Esophagus mucosa (tissue), 1 donor: ENCODE results near the gene PPP4R3A. TPM values are rescaled to one million over a fixed set of nuclear protein-coding genes. Genes with fewer than 3 reads are reported as not detected.
"Not testable (repeated sequence)": the region's sequence is repeated elsewhere in the genome, so short reads cannot be mapped to it uniquely, and the experiment has no call there.

Source experiments
- ATAC-seq: fragments of 200-7000 bp; cut with Tn5 transposase; one replicate; pipeline ENCODE4 v1.9.1; 2020
- total RNA-seq: library from RNA; stranded (reverse); gene quantifications from one replicate; pipeline ENCODE4 v1.2.4, GENCODE V29; 2023
- donor health status: DM: yes; HTN: yes; CAD: no.

Gene PPP4R3A
- total RNA-seq, 1 donor from 2014 or later, result 49.7 TPM

DNA sequence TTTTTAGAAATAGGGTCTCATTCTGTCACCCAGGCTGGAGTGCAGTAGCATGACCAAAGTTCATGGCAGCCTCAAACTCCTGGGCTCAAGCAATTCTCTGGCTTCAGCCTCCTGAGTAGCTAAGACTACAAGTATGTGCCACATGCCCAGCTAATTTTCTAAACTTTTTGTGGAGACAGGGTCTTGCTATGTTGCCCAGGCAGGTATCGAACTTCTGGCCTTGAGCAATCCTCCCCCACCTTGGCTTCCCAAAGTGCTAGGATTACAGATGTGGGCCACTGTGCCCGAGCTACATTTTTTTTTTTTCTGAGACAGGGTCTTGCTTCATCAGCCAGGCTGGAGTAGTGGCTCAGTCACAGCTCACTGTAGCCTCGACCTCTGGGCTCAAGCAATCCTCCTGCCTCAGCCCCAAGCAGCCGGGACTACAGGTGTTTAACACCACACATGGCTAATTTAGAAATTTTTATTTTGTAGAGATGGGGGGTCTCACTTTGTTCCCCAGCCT, 7.1 kb downstream of the PPP4R3A start:
- ATAC-seq, result no peak

DNA sequence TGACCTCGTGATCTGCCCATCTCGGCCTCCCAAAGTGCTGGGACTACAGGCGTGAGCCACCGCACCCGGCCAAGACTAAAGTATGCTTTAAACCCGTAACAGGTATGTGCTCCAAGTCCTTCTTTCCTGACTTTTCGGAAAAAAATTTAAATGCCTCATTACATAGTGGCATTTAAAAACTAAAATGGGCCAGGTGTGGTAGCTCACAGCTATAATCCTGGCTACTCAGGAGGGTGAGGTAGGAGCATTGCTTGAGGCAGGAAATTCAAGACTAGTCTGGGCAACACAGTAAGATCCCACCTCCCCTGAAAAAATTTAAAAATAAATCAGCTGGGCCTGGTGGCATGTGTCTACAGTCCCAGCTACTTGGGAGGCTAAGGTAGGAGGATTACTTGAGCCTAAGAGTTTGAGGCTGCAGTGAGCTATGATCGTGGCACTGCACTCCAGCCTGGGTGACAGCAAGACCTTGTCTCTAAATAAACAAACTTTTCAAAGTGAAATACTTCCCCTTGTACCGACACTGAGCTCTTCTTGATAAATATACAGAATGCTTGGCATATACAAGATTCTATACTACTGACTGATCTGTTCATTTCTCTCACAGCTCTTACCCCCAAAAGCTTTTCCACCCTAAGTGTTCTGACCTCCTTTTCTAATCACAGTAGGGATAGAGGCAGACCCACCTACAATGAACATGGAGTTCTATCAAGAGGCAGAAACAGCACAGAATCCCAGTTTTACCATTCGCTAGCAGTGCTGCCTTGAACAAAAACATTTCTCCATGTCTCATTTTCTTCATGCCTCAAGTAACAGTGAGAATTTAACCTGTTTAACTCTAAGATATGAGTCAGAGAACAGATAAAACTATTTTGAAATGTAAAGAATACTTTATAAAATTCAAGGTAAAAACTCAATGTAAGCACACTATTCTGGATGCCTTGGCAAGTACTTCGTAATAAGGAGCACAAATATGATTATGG, 7.9 kb downstream of the PPP4R3A start:
- no peak for ATAC-seq

DNA sequence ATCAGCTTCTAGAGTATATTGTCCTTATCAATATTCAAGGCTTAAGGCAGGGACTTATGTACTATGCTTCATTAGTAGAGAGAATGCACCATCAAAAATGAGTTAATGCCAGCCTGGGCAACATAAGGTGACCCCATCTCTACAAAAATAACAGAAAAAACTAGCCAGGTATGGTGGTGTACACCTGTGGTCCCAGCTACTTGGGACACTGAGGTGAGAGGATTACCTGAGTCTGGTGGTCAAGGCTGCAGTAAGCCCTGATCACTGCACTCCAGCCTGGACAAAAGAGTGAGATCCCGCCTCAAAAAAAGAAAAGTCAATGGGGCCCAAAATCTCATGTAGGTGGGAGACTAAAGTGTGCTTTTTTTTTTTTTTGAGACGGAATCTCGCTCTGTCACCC, 8.8 kb downstream of the PPP4R3A start:
- no peak for ATAC-seq

DNA sequence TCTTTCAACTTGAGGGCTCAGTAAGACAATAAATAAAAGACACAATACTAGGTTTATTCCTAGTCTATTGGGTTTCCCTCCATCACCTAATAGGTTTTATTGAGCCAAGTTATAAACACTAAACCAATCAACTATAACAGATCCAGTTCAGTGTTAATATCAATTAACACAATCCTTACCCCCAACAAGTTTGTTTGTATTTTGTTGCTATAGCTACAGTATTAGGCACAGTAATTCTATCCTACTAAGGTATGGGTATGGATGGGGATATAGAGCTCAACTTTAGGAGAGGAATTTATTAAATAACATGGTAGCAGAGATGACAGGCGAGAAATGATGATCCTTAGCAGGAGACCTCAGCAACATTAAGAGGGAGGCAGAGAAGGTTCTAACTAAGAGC, 13.3 kb downstream of the PPP4R3A start:
- ATAC-seq, result no peak

DNA sequence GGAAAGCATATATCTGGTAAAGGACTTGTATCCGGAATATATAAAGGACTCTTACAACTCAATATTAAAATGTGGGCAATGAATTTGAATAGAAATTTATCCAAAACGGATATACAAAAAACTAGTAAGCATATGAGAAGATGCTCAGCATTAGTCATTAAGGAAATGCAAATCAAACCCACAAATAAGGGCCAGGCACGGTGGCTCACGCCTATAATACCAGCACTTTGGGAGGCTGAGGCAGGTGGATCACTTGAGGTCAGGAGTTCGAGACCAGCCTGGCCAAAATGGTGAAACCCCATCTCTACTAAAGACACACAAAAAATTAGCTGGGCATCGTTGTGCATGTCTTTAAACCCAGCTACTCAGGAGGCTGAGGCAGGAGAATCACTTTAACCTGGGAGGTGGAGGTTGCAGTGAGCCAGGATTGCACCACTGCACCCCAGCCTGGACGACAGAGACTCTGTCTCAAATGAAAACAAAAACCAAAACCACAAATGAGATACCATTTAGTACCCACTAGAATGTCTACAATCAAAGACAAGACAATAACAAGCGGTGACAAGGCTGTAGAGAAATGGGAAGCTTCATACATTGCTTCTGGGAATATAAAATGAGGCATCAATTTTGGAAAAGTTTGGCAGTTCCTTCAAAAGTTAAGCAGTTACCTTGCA, 15.6 kb downstream of the PPP4R3A start:
- not testable (repeated sequence) for ATAC-seq

DNA sequence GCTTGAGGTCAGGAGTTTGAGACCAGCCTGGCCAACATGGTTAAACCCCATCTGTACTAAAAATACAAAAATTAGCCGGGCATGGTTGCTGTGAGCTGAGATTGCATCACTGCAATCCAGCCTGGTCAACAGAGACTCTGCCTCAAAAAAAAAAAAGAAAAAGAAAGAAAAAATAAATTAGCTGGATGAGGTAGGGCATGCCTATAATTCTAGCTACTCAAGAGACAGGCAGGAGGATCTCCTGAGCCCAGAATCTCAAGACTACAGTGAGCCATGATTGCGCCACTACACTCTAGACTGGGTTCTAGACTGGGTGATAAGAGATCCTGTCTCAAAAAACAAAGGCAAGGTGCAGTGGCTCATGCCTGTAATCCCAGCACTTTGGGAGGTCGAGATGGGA, 16.9 kb downstream of the PPP4R3A start:
- no peak for ATAC-seq

DNA sequence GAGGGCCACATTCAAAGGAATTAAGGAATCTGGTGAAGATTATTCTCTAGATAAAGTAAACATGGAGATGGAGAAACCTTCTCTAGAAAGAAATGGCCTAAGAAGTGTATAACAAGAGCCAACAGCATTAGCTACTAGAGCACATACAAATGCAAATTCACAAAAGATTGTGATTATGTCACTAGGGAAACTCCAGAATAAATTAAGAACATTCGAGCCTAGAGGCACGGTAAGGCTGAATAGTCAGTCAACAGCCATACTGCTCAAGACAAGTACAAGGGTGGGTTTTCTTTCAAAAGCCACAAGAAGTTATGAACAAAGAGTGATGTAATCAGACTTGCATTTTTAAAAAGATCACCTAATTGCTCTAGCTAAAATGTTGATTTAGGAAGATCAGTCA, 25.4 kb downstream of the PPP4R3A start:
- no peak for ATAC-seq

DNA sequence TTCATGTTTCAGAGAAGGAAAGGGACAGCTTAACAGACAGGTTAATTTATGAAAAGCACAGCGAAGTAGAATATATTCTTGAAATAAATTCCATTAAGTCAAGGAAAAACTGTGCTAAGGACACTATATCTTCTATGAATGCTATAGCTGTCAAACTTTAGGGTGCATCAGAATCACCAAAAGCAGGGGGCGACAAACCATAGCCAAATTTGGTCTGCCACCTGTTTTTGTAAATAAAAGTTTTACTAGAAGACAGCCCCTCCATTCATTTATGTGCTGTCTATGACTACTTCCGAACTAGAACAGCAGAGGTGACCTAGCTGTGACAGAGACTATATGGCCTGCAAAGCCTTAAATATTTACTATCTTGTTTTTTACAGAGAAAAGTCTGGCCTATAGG, 25.9 kb downstream of the PPP4R3A start:
- ATAC-seq, result no peak

DNA sequence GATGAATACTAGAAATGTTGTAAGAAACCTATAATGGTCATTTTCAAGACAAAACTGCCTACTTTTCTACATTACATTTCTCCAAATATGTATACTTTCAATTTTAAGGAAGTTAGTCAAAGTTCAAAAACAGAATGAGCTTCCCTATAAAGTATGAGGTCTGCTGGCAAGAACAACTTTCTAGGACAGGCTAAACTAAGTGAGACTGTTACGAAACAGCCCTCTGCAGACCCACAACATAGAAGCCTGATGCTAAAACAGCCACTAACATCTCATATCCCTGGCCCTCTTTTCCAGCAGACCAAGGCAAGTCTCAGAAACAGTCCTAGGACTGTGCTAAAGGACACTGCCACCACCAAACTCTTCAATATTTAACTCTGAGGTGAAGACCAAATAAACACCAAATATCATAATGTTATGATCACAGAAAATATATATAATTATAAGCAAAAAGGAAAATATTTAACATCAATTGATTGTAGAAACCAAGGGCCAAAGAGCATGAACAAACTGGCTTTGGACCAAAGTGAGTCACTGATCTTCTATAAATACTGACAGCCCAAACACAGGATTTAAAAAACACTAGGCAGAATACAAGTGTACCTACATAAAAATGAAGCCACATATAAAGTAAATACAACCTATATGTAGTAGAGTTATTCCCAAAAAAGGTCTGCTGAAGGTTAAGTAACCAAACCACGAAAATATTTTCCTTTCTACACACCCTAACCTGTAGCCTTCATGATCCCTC, 27.7 kb downstream of the PPP4R3A start:
- no peak for ATAC-seq

DNA sequence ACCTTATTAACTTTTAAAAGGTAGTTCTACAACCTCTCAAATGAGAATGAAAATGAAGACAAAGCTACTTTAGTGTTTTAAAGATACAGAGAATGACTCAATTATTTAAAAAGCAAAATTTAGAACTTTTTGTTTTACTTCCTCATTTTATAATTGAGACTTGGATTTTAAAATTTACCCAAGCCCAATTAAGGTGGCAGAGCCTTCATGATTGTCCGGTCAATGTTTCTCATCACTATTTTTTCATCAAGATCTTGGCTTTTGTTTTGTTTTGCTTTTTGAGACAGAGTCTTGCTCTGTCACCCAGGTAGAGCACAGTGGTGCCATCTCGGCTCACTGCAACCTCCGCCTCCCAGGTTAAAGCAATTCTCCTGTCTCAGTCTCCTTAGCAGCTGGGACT, 32.7 kb downstream of the PPP4R3A start:
- no peak for ATAC-seq

DNA sequence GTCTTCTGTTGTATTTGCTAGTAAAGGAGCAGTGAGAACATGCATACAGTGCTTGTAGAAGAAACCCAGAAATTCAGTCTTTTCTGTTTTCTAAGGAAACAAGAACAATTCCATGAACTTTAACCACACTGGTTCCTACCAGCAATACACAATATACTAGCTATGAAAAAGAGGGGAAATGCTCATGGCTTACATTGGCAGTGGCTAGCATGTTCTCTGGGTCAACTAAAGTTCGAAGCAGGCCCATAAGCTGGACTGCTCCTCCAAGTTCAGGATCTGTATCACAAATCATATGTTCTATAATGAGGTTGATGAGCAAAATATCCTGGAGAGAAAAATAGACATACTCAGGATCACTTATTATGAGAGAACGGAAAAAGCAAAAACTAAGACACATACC, 37.1 kb downstream of the PPP4R3A start:
- ATAC-seq, result no peak

DNA sequence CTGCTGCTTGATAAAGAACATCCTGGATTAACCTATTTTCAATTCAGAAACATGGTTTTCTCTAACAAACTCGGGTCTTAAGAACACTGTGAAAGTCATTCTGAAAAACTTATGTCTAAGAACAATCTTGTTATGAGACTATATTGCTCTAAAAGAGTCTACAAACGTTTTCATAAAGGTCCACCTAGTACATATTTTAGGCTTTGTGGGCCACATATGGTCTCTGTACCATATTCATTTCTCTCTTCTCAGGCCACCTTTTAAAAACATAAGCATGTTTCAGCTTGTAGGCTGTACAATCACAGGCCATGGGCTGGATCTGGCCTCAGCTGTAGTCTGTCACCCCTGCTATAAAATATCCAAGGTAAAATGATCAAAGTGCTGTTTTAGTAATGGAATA, 39.9 kb downstream of the PPP4R3A start:
- ATAC-seq, result no peak

DNA sequence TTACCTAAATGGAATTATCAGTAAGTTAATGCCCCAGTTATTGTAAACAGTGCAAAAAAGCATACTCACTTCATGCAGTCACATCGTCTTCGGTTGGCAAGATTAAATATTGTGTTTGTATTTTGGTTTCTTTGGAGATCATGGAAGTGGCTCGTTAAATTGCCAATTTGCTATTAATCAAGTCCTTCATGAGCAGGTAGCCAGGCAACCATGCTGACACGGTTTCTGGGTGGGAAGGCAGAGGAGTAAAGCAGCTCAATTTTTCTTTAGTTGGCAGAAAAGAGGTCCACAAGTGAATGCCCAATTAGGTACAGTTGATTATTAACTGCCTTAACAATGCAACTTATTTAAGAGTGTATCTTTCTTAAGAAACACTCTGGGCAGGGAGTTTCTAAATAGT, 43.9 kb downstream of the PPP4R3A start:
- ATAC-seq, result no peak

DNA sequence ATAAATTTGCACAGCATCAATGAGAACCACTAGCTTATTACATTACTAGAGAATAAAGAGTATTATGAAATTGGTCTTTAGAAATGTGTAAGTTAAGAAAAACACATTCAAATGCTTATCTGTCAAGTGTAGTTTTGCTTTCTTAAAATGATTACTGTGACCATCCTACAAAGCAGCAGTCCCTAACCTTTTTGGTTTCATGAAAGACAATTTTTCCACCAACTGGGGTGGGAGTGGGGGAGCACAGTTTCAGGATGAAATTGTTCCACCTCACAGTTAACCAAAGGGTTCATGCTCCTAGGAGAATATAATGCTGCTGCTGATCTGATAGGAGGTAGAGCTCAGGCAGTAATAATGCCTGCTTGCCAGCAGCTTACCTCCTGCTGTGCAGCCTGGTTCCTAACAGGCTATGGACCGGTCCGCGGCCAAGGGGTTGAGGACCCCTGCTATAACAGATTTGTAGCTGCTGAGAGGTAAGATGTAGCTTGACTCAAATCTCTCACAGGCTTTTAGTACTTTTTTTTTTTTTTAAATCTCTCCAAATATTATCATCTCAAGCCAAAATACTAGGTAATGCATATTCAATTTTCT, 45.4 kb downstream of the PPP4R3A start:
- ATAC-seq, result no peak

DNA sequence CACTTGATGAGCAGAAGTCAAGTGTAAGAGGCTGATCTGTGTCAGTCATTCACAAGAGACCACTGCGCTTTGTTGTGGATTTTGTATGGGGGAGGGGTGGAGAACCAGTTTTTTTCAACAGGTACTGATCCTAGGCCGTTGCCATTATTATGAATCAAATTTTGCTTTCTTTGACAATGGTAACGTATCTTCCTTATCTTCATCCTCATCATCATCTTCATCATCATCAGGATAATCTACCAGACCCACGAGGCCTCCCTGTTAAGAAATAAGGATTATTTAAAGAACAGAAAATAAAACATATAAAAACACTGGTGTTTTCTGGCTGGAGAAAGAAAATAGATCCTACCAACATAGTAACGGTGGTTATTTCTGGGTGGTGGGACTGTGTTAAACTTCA, 51.5 kb downstream of the PPP4R3A start:
- ATAC-seq, result no peak

DNA sequence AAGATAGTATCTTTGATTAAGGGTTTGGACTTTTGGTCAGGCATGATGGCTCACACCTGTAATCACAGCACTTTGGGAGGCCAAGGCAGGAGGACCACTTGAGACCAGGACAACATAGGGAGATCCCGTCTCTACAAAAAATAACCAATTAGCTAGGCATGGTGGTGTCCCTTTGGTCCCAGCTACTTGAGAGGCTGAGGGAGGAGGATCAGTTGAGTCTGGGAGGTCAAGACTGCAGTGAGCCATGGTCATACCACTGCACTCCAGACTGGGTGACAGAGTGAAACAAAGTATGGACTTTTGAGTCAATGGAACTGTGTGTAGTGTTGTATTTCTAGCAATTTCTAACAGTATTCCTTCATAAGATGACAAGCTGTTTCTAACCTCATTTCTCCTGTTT, 53.8 kb downstream of the PPP4R3A start:
- ATAC-seq, result no peak

DNA sequence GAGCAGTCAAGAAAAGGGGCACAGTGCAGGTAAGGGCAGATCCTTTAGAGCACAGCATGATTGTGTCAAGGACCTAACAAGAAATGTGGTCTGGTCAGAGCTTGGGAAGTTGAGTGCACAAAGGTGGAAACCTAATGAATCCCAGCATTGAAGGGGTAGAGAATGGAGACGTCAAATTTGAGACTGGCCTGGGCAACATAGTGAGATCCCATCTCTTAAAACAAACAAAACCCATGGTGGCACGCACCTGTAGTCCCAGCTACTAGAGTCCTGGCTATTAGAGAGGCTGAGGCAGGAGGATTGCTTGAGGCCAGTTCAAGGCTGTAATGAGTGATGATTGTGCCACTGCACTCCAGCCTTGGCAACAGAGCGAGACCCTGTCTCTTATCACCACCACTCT, 55.5 kb downstream of the PPP4R3A start:
- no peak for ATAC-seq

DNA sequence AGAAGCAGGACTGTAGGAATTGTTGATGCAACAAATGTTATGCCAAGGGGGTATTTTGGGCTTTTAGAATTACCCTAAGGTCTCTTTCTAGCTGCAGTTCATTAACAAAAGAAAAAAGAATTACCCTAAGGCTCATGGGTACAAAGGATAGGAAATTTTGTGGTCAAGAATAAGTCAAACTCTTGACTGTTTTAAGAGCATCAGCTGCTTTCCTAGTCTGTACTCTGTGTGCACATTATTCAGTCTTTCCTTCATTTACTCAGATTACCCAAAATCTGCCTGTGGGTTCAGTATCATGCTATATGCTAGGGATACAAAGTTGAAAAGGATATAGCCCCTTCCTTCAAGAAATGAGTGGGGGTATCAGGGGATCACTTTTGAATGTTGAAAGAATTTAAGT, 56.0 kb downstream of the PPP4R3A start:
- ATAC-seq, result no peak

DNA sequence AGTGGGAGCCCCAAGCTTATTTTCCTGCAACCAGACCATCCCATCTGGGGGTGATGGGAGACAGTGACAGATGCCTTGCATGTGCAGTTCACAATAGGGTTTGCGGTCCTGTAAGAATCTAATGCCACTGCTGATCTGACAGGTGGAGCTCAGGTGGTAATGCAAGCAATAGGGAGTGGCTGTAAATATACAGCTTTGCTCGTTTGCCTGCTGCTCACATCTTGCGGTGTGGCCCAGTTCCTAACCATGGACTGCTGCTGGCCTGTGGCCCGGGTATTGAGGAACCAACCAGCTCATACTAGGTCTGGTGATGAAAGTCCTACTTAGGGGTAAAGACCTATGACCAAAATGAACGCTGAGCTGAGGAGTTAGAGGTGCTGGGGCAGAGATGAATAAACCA, 56.4 kb downstream of the PPP4R3A start:
- peak; percentile 50 for ATAC-seq

DNA sequence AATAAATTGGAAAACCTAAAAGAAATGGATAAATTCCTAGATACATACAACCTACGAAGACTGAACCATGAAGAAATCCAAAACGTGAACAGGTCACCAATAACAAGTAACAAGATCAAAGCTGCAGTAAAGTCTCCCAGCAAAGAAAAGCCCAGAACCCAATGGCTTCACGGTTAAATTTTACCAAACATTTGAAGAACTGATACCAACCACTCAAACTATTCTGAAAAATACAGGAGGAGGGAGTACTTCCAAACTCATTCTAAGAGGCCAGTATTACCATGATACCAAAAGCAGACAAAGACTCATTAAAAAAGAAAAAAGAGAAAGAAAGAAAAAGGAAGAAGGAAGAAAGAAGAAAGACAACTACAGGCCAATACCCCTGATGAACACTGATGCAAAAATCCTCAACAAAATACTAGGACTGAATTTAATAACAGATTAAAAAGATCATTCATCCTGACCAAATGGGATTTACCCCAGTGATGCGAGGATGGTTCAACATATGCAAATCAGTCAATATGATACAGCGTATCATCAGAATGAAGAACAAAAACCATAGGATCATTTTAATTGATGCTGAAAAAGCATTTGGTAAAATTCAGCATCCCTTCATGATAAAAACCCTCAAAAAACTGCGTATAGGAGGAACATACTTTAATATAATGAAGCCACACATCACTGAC, 65.6 kb downstream of the PPP4R3A start:
- no peak for ATAC-seq

DNA sequence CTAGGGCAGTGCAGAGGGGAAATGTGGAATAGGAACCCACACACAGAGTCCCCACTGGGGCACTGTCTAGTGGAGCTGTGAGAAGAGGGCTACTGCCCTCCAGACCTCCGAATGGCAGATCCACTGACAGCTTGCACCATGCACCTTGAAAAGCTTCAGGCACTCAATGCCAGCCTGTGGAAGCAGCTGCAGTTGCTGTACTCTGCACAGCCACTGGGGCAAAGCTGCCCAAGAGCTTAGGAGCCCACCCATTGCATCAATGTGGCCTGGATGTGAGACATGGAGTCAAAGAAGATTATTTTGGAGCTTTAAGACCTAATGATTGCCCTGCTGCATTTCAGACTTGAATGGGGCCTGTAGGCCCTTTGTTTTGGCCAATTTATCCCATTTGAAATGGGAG, 70.8 kb downstream of the PPP4R3A start:
- no peak for ATAC-seq

DNA sequence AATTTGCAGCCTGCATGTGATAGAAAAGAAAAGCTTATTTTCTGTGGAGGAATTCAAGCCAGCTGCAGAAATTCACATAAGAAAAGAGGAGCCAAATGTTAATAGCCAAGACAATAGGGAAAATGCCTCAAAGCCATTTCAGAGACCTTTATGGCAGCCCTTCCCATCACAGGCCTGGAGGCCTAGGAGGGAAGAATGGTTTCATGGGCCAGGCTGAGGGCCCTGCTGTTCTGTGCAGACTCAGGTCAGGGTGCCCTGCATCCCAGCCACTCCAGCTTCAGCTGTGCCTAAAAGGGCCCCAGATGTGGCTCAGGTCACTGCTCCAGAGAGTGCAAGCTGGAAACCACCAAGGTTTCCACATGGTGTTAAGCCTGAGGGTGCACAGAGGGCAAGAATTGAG, 71.3 kb downstream of the PPP4R3A start:
- ATAC-seq, result no peak
